HG02588 (cell line): Measurements from ENCODE around the gene RTKN2.

Source experiments
- ATAC-seq: cut with Tn5 transposase; IDR thresholded peaks from one replicate; pipeline ENCODE4 v1.9.1; 2021; ENCODE audit warnings: mild to moderate bottlenecking, moderate library complexity; ENCODE audit not compliant: unreplicated experiment

Gene RTKN2

GRCh38 chr10:62231371-62231770 lies 37.3 kb downstream of the RTKN2 start:
- ATAC-seq: no peak

- ATAC-seq: no peak
These were observed 38.1 kb downstream of the RTKN2 start for GRCh38 chr10:62230344-62231121.

- ATAC-seq: no peak
These were observed 43.3 kb downstream of the RTKN2 start for GRCh38 chr10:62225362-62225761.

GRCh38 chr10:62224606-62225005 lies 44.0 kb downstream of the RTKN2 start:
- no peak for ATAC-seq

- no peak for ATAC-seq
These were observed 51.0 kb downstream of the RTKN2 start for GRCh38 chr10:62217683-62218082.

GRCh38 chr10:62214364-62214874 lies 54.2 kb downstream of the RTKN2 start:
- no peak for ATAC-seq

GRCh38 chr10:62205750-62206399 lies 62.8 kb downstream of the RTKN2 start:
- ATAC-seq: no peak

- peak; percentile 60 for ATAC-seq
These were observed 69.1 kb downstream of the RTKN2 start for GRCh38 chr10:62199584-62199983.

- no peak for ATAC-seq
These were observed 72.1 kb downstream of the RTKN2 start for GRCh38 chr10:62196528-62196927.

GRCh38 chr10:62195675-62195926 lies 73.0 kb downstream of the RTKN2 start:
- ATAC-seq: no peak

- no peak for ATAC-seq
These were observed 73.5 kb downstream of the RTKN2 start for GRCh38 chr10:62194924-62195674.

GRCh38 chr10:62193479-62193878 lies 75.2 kb downstream of the RTKN2 start:
- ATAC-seq: no peak

GRCh38 chr10:62189131-62189530 lies 79.5 kb downstream of the RTKN2 start:
- ATAC-seq: no peak

GRCh38 chr10:62188021-62188616 lies 80.5 kb downstream of the RTKN2 start:
- no peak for ATAC-seq

- no peak for ATAC-seq
These were observed 81.5 kb downstream of the RTKN2 start for GRCh38 chr10:62186999-62187675.

GRCh38 chr10:62185919-62186692 lies 82.5 kb downstream of the RTKN2 start:
- no peak for ATAC-seq

GRCh38 chr10:62183857-62184795 lies 84.5 kb downstream of the RTKN2 start:
- no peak for ATAC-seq

GRCh38 chr10:62183442-62183841 lies 85.2 kb downstream of the RTKN2 start:
- ATAC-seq: peak; percentile 77

GRCh38 chr10:62182595-62182994 lies 86.0 kb downstream of the RTKN2 start:
- ATAC-seq: no peak
